T-helper 2 cell treated with Interferon-gamma antibody and Interleukin-4, amounts not matched to agents 5 μg/mL and 100 μg/mL, for 36 hours (primary cell): ENCODE measurements around the gene TANC1.
"Not testable (repeated sequence)": the region's sequence is repeated elsewhere in the genome, so short reads cannot be mapped to it uniquely, and the experiment has no call there.

Experiments
- DNase-seq: peaks from one replicate; pipeline ENCODE4 v3.0.0; 2021; ENCODE audit warnings: low spot score
- H3K27ac Mint-ChIP-seq: one replicate; pipeline ENCODE4 v1.8.0; 2021; ENCODE audit warnings: mild to moderate bottlenecking, mixed read lengths
- H3K27me3 Mint-ChIP-seq: one replicate; pipeline ENCODE4 v1.8.0; 2021; ENCODE audit warnings: low read depth, mixed read lengths
- H3K36me3 Mint-ChIP-seq: one replicate; pipeline ENCODE4 v1.8.0; 2021; ENCODE audit warnings: low read depth, mixed read lengths
- H3K4me1 Mint-ChIP-seq: one replicate; pipeline ENCODE4 v1.8.0; 2021; ENCODE audit warnings: low read depth, mixed read lengths
- H3K4me3 Mint-ChIP-seq: one replicate; pipeline ENCODE4 v1.8.0; 2022; ENCODE audit warnings: mild to moderate bottlenecking, moderate library complexity, mixed read lengths
- H3K9me3 Mint-ChIP-seq: one replicate; pipeline ENCODE4 v1.8.0; 2021; ENCODE audit warnings: mixed read lengths

The TANC1 gene

GRCh38 chr2:159091976-159092375, 123.5 kb downstream of the TANC1 start:
- H3K36me3 Mint-ChIP-seq: no peaks in the 10 kb centered on the region
- peak overlapping the region; percentile 1 for H3K4me3 Mint-ChIP-seq
- peak overlapping the region; percentile 10 for H3K27ac Mint-ChIP-seq
- no peak for DNase-seq
- peaks cover 14% of the 10 kb centered on the region for H3K9me3 Mint-ChIP-seq
- peaks cover 16% of the 10 kb centered on the region for H3K4me1 Mint-ChIP-seq
- no peaks in the 10 kb centered on the region for H3K27me3 Mint-ChIP-seq

- Mint-ChIP-seq H3K27me3 (no peaks in the 10 kb centered on the region), H3K4me1 (peaks cover 16% of the 10 kb centered on the region), H3K9me3 (peaks cover 16% of the 10 kb centered on the region), H3K36me3 (no peaks in the 10 kb centered on the region), H3K4me3 (no peak overlapping the region), H3K27ac (no peak overlapping the region)
- DNase-seq: no peak
These were observed 125.1 kb downstream of the TANC1 start for GRCh38 chr2:159093497-159093896.

- H3K9me3 Mint-ChIP-seq: peaks cover 16% of the 10 kb centered on the region
- no peak for DNase-seq
- peaks cover 21% of the 10 kb centered on the region for H3K4me1 Mint-ChIP-seq
These were observed 125.8 kb downstream of the TANC1 start for GRCh38 chr2:159094173-159094737.

GRCh38 chr2:159095813-159096212, 127.4 kb downstream of the TANC1 start:
- Mint-ChIP-seq H3K4me3 (no peak overlapping the region), H3K4me1 (peaks cover 22% of the 10 kb centered on the region)

More at GRCh38 chr2:159094173-159094737, 125.8 kb downstream of the TANC1 start:
- no peak overlapping the region for H3K27ac Mint-ChIP-seq
- H3K27me3 Mint-ChIP-seq: no peaks in the 10 kb centered on the region
- H3K36me3 Mint-ChIP-seq: no peaks in the 10 kb centered on the region
- no peak overlapping the region for H3K4me3 Mint-ChIP-seq

GRCh38 chr2:159096302-159096855, 127.9 kb downstream of the TANC1 start:
- DNase-seq, H3K36me3 Mint-ChIP-seq, H3K27me3 Mint-ChIP-seq, H3K4me3 Mint-ChIP-seq, H3K27ac Mint-ChIP-seq: not testable (repeated sequence)
- peaks cover 22% of the 10 kb centered on the region for H3K4me1 Mint-ChIP-seq
- H3K9me3 Mint-ChIP-seq: peaks cover 16% of the 10 kb centered on the region

More at GRCh38 chr2:159095813-159096212, 127.4 kb downstream of the TANC1 start:
- no peak for DNase-seq
- no peaks in the 10 kb centered on the region for H3K36me3 Mint-ChIP-seq
- H3K27ac Mint-ChIP-seq: no peak overlapping the region
- H3K27me3 Mint-ChIP-seq: no peaks in the 10 kb centered on the region
- H3K9me3 Mint-ChIP-seq: peaks cover 16% of the 10 kb centered on the region

GRCh38 chr2:159096901-159097300, 128.5 kb downstream of the TANC1 start:
- Mint-ChIP-seq H3K27ac (no peak overlapping the region), H3K4me1 (peaks cover 19% of the 10 kb centered on the region), H3K36me3 (no peaks in the 10 kb centered on the region), H3K4me3 (no peak overlapping the region), H3K9me3 (peaks cover 16% of the 10 kb centered on the region), H3K27me3 (no peaks in the 10 kb centered on the region)
- no peak for DNase-seq

GRCh38 chr2:159098361-159098760, 129.9 kb downstream of the TANC1 start:
- Mint-ChIP-seq H3K36me3 (no peaks in the 10 kb centered on the region), H3K27ac (no peak overlapping the region), H3K9me3 (peaks cover 16% of the 10 kb centered on the region), H3K27me3 (no peaks in the 10 kb centered on the region), H3K4me1 (peaks cover 9% of the 10 kb centered on the region), H3K4me3 (no peak overlapping the region)
- DNase-seq: no peak

- Mint-ChIP-seq H3K9me3 (peaks cover 16% of the 10 kb centered on the region), H3K27ac (no peak overlapping the region), H3K36me3 (no peaks in the 10 kb centered on the region), H3K27me3 (no peaks in the 10 kb centered on the region), H3K4me3 (no peak overlapping the region), H3K4me1 (peaks cover 6% of the 10 kb centered on the region)
- DNase-seq: no peak
These were observed 130.5 kb downstream of the TANC1 start for GRCh38 chr2:159098921-159099411.

GRCh38 chr2:159101755-159102489, 133.5 kb downstream of the TANC1 start:
- no peaks in the 10 kb centered on the region for H3K27me3 Mint-ChIP-seq

GRCh38 chr2:159103411-159103810, 135.0 kb downstream of the TANC1 start:
- Mint-ChIP-seq H3K27me3 (no peaks in the 10 kb centered on the region), H3K4me3 (no peak overlapping the region), H3K36me3 (no peaks in the 10 kb centered on the region), H3K27ac (no peak overlapping the region), H3K9me3 (no peaks in the 10 kb centered on the region), H3K4me1 (peaks cover 6% of the 10 kb centered on the region)
- no peak for DNase-seq

More at GRCh38 chr2:159101755-159102489, 133.5 kb downstream of the TANC1 start:
- peaks cover 6% of the 10 kb centered on the region for H3K4me1 Mint-ChIP-seq
- DNase-seq: no peak
- no peak overlapping the region for H3K27ac Mint-ChIP-seq
- H3K4me3 Mint-ChIP-seq: no peak overlapping the region
- no peaks in the 10 kb centered on the region for H3K36me3 Mint-ChIP-seq
- H3K9me3 Mint-ChIP-seq: peaks cover 3% of the 10 kb centered on the region

GRCh38 chr2:159106109-159106508, 137.7 kb downstream of the TANC1 start:
- Mint-ChIP-seq H3K4me1 (no peaks in the 10 kb centered on the region), H3K9me3 (no peaks in the 10 kb centered on the region), H3K4me3 (no peak overlapping the region), H3K27me3 (no peaks in the 10 kb centered on the region), H3K36me3 (no peaks in the 10 kb centered on the region), H3K27ac (no peak overlapping the region)
- no peak for DNase-seq

- no peaks in the 10 kb centered on the region for H3K9me3 Mint-ChIP-seq
- H3K36me3 Mint-ChIP-seq: no peaks in the 10 kb centered on the region
- no peak overlapping the region for H3K27ac Mint-ChIP-seq
- no peak overlapping the region for H3K4me3 Mint-ChIP-seq
- no peaks in the 10 kb centered on the region for H3K27me3 Mint-ChIP-seq
- H3K4me1 Mint-ChIP-seq: no peaks in the 10 kb centered on the region
- no peak for DNase-seq
These were observed 139.9 kb downstream of the TANC1 start for GRCh38 chr2:159108181-159108893.

GRCh38 chr2:159109517-159109916, 141.1 kb downstream of the TANC1 start:
- Mint-ChIP-seq H3K27ac (no peak overlapping the region), H3K4me1 (no peaks in the 10 kb centered on the region), H3K9me3 (no peaks in the 10 kb centered on the region), H3K36me3 (no peaks in the 10 kb centered on the region), H3K4me3 (no peak overlapping the region), H3K27me3 (no peaks in the 10 kb centered on the region)
- DNase-seq: no peak

- Mint-ChIP-seq H3K9me3 (no peaks in the 10 kb centered on the region), H3K36me3 (no peaks in the 10 kb centered on the region), H3K4me3 (no peak overlapping the region), H3K27ac (no peak overlapping the region), H3K27me3 (no peaks in the 10 kb centered on the region), H3K4me1 (no peaks in the 10 kb centered on the region)
- no peak for DNase-seq
These were observed 142.3 kb downstream of the TANC1 start for GRCh38 chr2:159110784-159111183.
